DMS79 treated with DMSO at 0.1 percent for 48 hours (cell line): Measurements from ENCODE around the gene CHAC1.
A peak's percentile ranks its signal among the peaks of the same experiment; 100 is the strongest.
"Not testable (repeated sequence)": the region's sequence is repeated elsewhere in the genome, so short reads cannot be mapped to it uniquely, and the experiment has no call there.

Experiments
- DNase-seq: peaks from one replicate; lab custom pipeline; 2025; lab: John Stamatoyannopoulos, UW

The CHAC1 gene

DNA sequence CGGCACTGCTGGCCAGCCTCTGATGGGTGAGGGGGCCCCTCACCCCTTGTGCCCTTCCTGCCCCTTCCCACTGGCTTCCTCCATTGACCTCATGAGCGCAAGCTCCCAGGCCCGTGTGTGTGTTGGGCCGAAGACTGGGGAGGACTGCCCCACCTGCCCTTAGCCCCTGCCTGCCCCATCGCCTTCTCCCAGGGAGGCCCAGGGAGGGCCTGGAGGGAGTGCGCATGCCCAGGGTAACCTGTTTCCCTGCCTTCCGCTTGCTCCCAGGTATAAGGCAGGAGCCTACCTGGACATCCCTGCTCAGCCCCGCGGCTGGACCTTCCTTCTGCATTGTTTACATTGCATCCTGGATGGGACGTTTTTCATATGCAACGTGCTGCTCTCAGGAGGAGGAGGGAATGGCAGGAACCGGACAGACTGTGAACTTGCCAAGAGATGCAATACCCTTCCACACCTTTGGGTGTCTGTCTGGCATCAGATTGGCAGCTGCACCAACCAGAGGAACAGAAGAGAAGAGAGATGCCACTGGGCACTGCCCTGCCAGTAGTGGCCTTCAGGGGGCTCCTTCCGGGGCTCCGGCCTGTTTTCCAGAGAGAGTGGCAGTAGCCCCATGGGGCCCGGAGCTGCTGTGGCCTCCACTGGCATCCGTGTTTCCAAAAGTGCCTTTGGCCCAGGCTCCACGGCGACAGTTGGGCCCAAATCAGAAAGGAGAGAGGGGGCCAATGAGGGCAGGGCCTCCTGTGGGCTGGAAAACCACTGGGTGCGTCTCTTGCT, 15.3 kb upstream of the CHAC1 start:
- no peak for DNase-seq

DNA sequence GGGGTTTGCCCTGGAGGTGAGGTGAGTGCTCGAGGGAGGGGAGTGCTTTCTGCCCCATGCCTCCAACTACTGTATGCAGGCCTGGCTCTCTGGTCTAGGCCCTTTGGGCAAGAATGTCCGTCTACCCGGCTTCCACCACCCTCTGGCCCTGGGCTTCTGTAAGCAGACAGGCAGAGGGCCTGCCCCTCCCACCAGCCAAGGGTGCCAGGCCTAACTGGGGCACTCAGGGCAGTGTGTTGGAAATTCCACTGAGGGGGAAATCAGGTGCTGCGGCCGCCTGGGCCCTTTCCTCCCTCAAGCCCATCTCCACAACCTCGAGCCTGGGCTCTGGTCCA, 14.8 kb upstream of the CHAC1 start:
- DNase-seq, result no peak

DNA sequence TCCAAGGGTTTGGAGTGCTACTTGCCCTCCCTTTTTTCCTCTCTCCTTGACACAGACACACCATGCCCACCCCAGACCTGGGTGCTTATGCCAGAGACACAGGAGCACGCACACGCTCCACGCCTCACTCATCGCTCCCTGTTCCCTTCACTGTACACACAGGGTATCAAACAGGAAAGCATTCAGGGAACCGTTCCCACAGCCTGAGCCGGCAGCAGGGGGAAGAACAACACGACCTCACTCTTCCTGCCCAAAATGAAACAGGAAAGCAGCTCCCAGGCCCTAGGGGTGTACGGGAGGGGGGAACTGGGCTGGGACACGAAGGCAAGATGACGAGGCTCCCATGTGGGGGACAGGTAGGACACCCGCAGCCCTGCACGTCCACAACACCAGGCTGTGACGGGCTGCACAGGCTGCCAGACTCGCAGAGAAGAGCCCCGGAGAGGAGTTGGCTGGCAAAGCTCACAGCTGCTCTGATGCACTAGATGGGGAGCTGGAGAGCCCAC, 12.9 kb upstream of the CHAC1 start:
- no peak for DNase-seq

- no peak for DNase-seq
Observed at GRCh38 chr15:40941068-40941527, 12.2 kb upstream of the CHAC1 start.

DNA sequence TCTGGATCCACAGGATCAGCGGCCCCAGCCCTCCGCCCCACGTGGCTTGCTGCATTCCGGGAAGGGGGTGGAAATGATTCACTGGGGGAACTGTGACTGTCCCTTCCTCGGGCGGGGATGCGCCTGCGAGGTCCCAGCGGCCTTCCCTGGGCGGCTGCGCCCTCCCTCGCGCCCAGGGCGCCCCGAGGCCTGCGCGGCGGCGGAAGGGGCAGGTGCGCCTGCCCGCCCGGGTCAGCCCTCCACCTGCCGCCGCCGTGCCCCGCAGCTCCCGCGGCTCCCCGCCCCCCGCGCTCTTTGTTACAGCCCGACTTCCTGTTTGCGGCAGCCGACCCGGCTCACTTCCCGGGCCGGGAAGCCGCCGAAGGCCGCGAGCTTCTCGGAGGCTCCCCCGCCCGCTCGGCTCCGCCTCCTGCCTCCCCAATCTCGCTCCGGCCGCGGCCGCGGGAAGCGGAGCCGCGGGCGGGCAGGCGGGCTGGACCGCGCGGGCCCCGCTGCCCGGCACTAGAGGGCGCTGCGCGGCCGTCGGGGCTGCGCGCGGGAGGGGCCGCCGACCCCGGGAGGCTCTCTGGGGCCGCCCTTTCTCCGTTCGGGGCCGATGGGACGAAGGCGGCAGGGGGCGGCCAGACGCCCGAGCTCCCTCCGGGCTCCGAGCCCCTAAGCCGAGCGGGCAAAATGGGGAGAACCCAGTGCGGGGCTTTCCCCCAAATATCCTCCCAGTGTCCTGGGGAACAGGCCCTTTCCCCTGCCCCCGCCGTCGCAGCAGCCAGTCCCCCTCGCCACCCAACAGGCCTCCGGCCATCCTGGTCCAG, 11.5 kb upstream of the CHAC1 start:
- DNase-seq, result peak; percentile 48

- no peak for DNase-seq
Observed at GRCh38 chr15:40942337-40942854, 10.9 kb upstream of the CHAC1 start.

- peak; percentile 10 for DNase-seq
Observed at GRCh38 chr15:40942878-40943277, 10.4 kb upstream of the CHAC1 start.

GRCh38 chr15:40943764-40944365, 9.4 kb upstream of the CHAC1 start:
- no peak for DNase-seq

- DNase-seq, result no peak
Observed at GRCh38 chr15:40944510-40945296, 8.6 kb upstream of the CHAC1 start.

- no peak for DNase-seq
Observed at GRCh38 chr15:40948706-40949473, 4.4 kb upstream of the CHAC1 start.

GRCh38 chr15:40949756-40950207, 3.5 kb upstream of the CHAC1 start:
- DNase-seq, result no peak

DNA sequence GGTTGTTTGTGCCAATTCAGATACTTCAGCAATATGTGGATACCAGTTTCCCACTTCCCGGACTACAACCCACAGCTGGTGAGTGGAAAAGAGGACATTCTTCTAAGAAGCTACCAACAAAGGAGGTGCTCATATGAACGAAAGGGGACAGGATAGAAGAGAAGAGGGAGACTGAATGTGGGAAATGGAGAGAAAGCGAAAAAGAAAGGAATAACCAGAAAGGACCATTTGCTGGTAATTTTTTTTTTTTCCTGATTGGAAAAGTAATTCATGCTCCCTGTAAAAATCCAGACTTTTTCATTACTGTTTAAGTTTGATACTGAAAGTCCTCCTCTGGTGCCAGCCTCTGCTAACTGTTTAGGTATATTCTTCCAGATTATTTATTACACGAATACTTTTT, 1.5 kb upstream of the CHAC1 start:
- DNase-seq, result no peak

DNA sequence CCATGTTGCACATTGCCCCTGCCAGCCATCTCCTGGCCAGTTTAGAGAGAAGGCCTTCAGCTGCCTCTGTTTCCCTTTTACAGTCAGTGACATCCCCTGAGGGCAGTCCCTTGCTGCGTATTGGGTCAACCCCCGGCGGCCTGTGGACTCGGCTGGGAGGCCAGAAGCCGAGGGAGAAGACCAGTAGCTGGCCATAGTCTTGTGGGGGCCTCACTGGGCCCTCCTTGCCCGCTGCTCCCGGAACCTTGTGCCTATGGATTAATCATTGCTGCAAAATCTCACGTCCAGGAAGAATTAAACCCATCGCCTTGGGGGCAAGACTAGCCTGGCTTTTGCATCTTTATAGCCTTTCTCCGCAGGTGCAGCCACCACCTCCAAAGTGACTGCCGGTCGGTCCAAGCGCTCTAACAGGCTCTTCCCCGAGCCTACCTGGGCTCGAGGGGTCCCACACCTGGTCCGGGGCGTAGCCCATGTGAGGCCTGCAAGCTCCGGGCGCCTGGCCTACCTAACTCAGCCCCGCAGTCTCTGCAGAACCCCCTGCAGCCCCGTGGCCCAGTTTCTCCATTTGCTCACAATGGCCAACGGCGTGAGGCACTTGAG, 870 bp upstream of the CHAC1 start:
- no peak for DNase-seq

GRCh38 chr15:40953713-40954074, 423 bp downstream of the CHAC1 start:
- DNase-seq, result no peak

DNA sequence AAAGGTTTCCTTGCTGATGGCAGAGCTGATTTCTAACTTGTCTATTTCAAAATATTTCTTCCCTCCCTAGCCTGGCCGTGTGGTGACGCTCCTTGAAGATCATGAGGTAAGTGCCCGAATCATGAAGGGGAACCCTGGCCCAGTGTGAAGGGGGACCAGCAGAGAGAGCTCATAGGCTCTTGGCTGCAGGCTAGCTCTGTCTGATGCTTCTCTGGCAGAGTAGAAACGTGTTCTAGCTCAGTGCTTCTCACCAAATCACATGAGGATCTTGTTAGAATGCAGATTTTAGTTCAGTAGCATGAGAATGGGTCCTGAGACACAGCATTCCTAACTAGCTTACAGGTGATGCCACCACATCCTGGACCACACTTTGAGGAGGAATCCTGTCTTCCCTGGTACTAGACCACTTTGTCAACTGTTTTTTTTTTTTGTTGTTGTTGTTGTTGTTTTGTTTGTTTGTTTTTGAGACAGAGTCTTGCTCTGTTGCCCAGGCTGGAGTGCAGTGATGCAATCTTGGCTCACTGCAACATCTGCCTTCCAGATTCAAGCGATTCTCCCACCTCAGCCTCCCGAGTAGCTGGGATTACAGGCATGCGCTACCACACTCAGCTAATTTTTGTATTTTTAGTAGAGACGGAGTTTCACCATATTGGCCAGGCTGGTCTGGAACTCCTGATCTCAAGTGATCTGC, 1.0 kb downstream of the CHAC1 start:
- DNase-seq, result not testable (repeated sequence)

GRCh38 chr15:40955141-40955903, 2.1 kb downstream of the CHAC1 start:
- DNase-seq, result no peak

GRCh38 chr15:40955930-40956540, 2.8 kb downstream of the CHAC1 start:
- no peak for DNase-seq

GRCh38 chr15:40956541-40956982, 3.3 kb downstream of the CHAC1 start:
- no peak for DNase-seq
